Fibroblast of lung (primary cell): ENCODE results near the gene PDE6D. TPM values are rescaled to one million over a fixed set of nuclear protein-coding genes. Genes with fewer than 3 reads are reported as not detected.
"Not testable (repeated sequence)": the region's sequence is repeated elsewhere in the genome, so short reads cannot be mapped to it uniquely, and the experiment has no call there.

Source experiments
- DNase-seq, 2 donors: peaks; one replicate each; pipeline versions ENCODE4 v3.0.0 to v3.0.0-alpha.2; 2010; ENCODE audit warnings: low read depth in 2 of 2
- H2AFZ ChIP-seq: 2 replicates; pipeline ENCODE4 v1.5.1; 2012; ENCODE audit warnings: low read length, control low read depth, inconsistent platforms
- H3K27ac ChIP-seq: 2 replicates; pipeline ENCODE4 v1.5.1; 2011; ENCODE audit warnings: low read length, control low read depth; ENCODE audit not compliant: insufficient read depth
- H3K27me3 ChIP-seq: 2 replicates; pipeline ENCODE4 v1.5.1; 2011; ENCODE audit warnings: mild to moderate bottlenecking, low read length; ENCODE audit not compliant: control insufficient read depth, insufficient read depth
- H3K36me3 ChIP-seq: 2 replicates; pipeline ENCODE4 v1.5.1; 2011; ENCODE audit warnings: low read length; ENCODE audit not compliant: control insufficient read depth, insufficient read depth
- H3K4me1 ChIP-seq: 2 replicates; pipeline ENCODE4 v1.5.1; 2011; ENCODE audit warnings: low read length; ENCODE audit not compliant: control insufficient read depth, insufficient read depth; ENCODE audit errors: extremely low read depth
- H3K4me2 ChIP-seq: 2 replicates; pipeline ENCODE4 v1.5.1; 2011; ENCODE audit warnings: low read length, control low read depth; ENCODE audit not compliant: insufficient read depth; ENCODE audit errors: extremely low read depth
- H3K4me3 ChIP-seq, 4 experiments: fragments of 200-600 bp in 1 of 4; sonication (generic) in 1 of 4; replicated peaks in 1 of 4; 2 replicates each; pipeline ENCODE4 v1.5.1; 2011 to 2016; ENCODE audit warnings: low read length in 4 of 4, low read depth in 3 of 4, mild to moderate bottlenecking in 3 of 4, control low read depth in 2 of 4, inconsistent platforms in 1 of 4, mixed read lengths in 1 of 4; ENCODE audit not compliant: insufficient read depth in 1 of 4; ENCODE audit errors: control extremely low read depth in 1 of 4
- H3K79me2 ChIP-seq: 2 replicates; pipeline ENCODE4 v1.5.1; 2012; ENCODE audit warnings: mild to moderate bottlenecking, low read length, inconsistent platforms; ENCODE audit not compliant: control insufficient read depth, insufficient read depth
- H3K9ac ChIP-seq: 2 replicates; pipeline ENCODE4 v1.5.1; 2011; ENCODE audit warnings: mild to moderate bottlenecking, low read length, control low read depth; ENCODE audit not compliant: insufficient read depth
- H3K9me3 ChIP-seq: 2 replicates; pipeline ENCODE4 v1.5.1; 2012; ENCODE audit warnings: low read depth, low read length; ENCODE audit not compliant: control insufficient read depth, insufficient read depth
- H4K20me1 ChIP-seq: 2 replicates; pipeline ENCODE4 v1.5.1; 2011; ENCODE audit warnings: low read length; ENCODE audit not compliant: control insufficient read depth, insufficient read depth; ENCODE audit errors: extremely low read depth
- EZH2 ChIP-seq: IDR thresholded peaks from 2 replicates; pipeline ENCODE4 v1.5.1; 2012; ENCODE audit warnings: low read length, control low read depth, mild to moderate bottlenecking; ENCODE audit errors: missing control alignments
- polyA plus RNA-seq, 2 donors: library from polyadenylated mRNA; depleted of rRNA in 1 of 2; stranded (reverse) in 1 of 2; unstranded in 1 of 2; fragments of >200 nt; gene quantifications; 2 replicates each; pipeline ENCODE4 v1.2.1, GENCODE V29; 2011 to 2012; ENCODE audit warnings: missing spikeins in 1 of 2
- total RNA-seq: library from RNA; depleted of rRNA; stranded (reverse); fragments of >200 nt; gene quantifications from 2 replicates; pipeline ENCODE4 v1.2.1, GENCODE V29; 2014
- TF ChIP-seq, protein P1 (sequence below), 2 donors: IDR thresholded peaks in 1 of 2; conservative IDR thresholded peaks in 1 of 2; 1 replicate in 1 of 2; 2 replicates in 1 of 2; pipeline ENCODE4 v1.5.1; 2011 to 2012; ENCODE audit warnings: low read length in 2 of 2, control low read depth in 1 of 2, inconsistent platforms in 1 of 2, low read depth in 1 of 2, mild to moderate bottlenecking in 1 of 2

Gene PDE6D
- total and polyA plus RNA-seq, 2 donors (not counting 1 experiment from before 2014, with no cell fraction given), result 14.4 to 32.3 TPM

DNA sequence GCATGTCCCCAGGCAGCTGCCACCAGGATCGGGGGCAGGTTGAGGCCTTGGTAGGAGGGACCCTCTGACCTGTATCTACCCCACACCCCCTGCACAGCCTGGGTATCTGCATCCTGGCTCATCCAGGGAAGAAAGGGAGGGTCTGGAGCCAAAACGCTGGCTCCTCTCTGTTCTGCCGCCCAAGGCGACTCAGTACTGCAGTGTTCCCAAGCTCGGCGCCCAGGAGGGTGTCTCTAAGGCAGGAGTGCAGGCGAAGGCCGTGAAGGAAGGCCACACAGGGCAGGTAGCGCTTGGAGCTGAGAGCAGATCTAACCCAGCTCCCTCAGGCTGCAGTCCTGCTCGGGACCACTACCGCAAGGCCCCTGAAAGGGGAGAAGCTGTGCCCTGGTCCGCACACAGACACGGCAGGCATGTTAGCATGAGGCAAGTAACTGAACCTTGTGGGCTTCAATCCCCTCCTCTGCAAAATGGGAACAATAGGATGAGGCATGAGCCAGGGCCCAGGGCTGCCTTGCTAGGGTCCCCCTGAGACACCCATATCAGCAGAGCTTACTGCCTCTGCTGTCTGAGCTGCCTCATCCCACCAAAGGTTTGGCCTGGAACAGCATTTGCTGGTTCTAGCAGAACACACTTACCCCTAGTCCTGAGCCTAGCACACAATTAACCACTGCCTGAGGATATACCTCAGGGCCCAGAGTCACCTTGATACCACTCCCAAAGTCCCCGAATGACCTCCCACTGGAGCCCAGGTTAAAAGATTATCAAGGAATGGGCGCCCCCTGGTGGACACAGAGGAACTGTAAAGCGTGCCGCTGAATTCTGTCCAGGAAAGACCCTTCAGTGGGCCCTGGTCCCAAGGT is 66.2 kb downstream of the PDE6D start:
- Histone ChIP-seq H3K27me3 (no peaks in the 10 kb centered on the region), H2AFZ (no peak overlapping the region), H3K9me3 (no peaks in the 10 kb centered on the region), H4K20me1 (no peaks in the 10 kb centered on the region), H3K4me1 (peaks cover 31% of the 10 kb centered on the region), H3K9ac (no peak overlapping the region), H3K79me2 (peaks cover 28% of the 10 kb centered on the region), H3K4me2 (no peak overlapping the region), H3K36me3 (peaks cover 5% of the 10 kb centered on the region), H3K27ac (no peak overlapping the region), H3K4me3 (no peak overlapping the region)
- TF ChIP-seq, protein P1, sequence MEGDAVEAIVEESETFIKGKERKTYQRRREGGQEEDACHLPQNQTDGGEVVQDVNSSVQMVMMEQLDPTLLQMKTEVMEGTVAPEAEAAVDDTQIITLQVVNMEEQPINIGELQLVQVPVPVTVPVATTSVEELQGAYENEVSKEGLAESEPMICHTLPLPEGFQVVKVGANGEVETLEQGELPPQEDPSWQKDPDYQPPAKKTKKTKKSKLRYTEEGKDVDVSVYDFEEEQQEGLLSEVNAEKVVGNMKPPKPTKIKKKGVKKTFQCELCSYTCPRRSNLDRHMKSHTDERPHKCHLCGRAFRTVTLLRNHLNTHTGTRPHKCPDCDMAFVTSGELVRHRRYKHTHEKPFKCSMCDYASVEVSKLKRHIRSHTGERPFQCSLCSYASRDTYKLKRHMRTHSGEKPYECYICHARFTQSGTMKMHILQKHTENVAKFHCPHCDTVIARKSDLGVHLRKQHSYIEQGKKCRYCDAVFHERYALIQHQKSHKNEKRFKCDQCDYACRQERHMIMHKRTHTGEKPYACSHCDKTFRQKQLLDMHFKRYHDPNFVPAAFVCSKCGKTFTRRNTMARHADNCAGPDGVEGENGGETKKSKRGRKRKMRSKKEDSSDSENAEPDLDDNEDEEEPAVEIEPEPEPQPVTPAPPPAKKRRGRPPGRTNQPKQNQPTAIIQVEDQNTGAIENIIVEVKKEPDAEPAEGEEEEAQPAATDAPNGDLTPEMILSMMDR (conservative IDR thresholded peaks at IDR 0.05 in 1 of 2, IDR thresholded peaks at IDR 0.05 in 1 of 2; ENCODE audit: low read depth in 1 of 2, low read length in 2 of 2), result peak; percentile 71 to 73
- TF ChIP-seq EZH2, result no peak
- DNase-seq, result peak; percentile 23 to 47

DNA sequence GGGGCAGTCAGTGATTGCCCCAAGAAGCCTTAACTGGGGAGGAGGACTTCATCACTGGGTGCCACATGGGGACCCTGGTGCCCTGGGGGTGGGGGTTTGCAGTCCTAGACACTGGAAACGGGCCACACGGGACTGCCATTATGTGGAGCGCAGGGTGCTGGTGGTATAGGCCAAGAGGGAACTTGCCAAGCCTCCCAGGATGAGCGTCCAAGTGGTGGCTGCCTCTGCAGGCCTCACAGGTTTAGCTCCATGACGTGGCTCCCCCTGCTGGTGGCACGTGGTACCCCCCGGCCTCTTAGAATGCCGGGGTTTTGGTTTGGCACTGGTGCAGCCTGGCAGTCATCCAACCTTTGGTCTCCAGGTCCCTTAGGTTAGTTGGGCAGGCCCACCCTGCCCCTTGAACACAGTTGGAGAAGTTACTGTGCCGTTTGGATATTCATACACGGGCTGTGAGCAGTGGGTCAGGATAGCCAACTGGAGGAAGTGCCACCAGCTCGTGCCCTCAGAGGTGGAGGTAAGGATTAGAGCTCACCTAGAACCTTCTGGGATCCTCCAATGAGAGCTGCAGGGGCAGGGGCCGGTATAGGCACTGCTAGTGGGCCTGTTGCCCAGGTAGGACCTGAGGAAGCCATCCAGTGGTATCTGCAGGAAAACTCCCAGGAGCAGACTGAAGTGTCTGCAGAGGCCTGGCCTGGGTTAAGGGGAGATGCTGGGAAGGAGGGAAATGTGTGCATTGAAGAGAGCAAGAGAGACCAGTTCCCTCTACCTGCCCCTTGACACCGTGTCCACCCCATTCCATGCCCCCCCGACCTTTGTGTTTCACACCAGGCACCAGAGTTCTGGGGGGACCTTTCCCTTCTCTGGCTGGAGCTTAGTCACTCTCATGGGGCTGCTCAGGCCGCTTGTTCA is 67.1 kb downstream of the PDE6D start:
- no peak overlapping the region for H3K4me3 ChIP-seq
- no peaks in the 10 kb centered on the region for H3K9me3 ChIP-seq
- TF ChIP-seq EZH2, result no peak
- TF ChIP-seq, protein P1 (conservative IDR thresholded peaks at IDR 0.05 in 1 of 2, IDR thresholded peaks at IDR 0.05 in 1 of 2; ENCODE audit: low read depth in 1 of 2, low read length in 2 of 2), result peak; percentile 82 to 83
- H3K4me2 ChIP-seq, result no peak overlapping the region
- H3K9ac ChIP-seq, result no peak overlapping the region
- no peak overlapping the region for H2AFZ ChIP-seq
- peak; percentile 84 to 90 for DNase-seq
- no peaks in the 10 kb centered on the region for H3K27me3 ChIP-seq
- H3K4me1 ChIP-seq, result peaks cover 31% of the 10 kb centered on the region
- H3K36me3 ChIP-seq, result peaks cover 5% of the 10 kb centered on the region
- H3K79me2 ChIP-seq, result peaks cover 37% of the 10 kb centered on the region
- no peaks in the 10 kb centered on the region for H4K20me1 ChIP-seq
- H3K27ac ChIP-seq, result peak overlapping the region; percentile 62

DNA sequence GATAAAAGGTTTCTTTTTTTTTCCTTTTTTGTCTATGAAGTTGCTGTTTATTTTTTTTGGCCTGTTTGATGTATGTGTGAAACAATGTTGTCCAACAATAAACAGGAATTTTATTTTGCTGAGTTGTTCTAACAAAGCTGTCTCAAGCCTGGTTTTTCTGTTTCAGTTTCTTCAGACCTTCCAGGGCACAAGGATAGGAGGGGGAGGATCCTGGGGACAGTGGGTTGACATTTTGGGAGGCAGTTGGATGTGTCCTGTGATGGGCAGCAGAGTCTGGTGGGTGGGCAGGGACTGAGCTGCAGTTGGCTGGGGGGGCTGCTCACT is 67.7 kb downstream of the PDE6D start:
- H3K4me1 ChIP-seq, result peaks cover 31% of the 10 kb centered on the region
- H3K4me3 ChIP-seq, H3K36me3 ChIP-seq, H3K9ac ChIP-seq, H3K27me3 ChIP-seq, DNase-seq, H2AFZ ChIP-seq, H4K20me1 ChIP-seq, H3K9me3 ChIP-seq, H3K4me2 ChIP-seq: not testable (repeated sequence)
- H3K79me2 ChIP-seq, result peaks cover 42% of the 10 kb centered on the region
- H3K27ac ChIP-seq, result peak overlapping the region; percentile 62

DNA sequence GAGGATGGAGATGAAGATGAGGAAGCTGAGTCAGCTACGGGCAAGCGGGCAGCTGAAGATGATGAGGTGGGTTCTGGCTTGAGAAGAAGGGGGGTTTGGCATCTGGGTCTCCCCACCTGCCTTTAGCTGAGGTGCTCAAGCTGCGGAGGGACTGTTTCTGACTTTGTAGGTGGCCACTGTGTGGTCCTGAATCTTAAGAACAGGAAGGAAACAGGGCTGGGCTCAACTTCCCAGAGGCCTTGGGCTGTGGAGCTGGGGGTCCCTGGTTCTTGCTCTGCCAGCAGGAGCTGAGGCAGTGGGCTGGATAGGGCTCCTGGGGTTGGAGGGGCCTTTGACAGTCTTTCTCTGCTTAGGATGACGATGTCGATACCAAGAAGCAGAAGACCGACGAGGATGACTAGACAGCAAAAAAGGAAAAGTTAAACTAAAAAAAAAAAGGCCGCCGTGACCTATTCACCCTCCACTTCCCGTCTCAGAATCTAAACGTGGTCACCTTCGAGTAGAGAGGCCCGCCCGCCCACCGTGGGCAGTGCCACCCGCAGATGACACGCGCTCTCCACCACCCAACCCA is 68.5 kb downstream of the PDE6D start:
- H4K20me1 ChIP-seq, H3K9me3 ChIP-seq, H3K36me3 ChIP-seq, H3K27me3 ChIP-seq, DNase-seq, H3K9ac ChIP-seq, H2AFZ ChIP-seq: not testable (repeated sequence)
- Histone ChIP-seq H3K4me1 (peaks cover 28% of the 10 kb centered on the region), H3K79me2 (peaks cover 42% of the 10 kb centered on the region), H3K4me3 (peak overlapping the region in 2 of 4 experiments; percentile 56 to 88), H3K27ac (peak overlapping the region; percentile 50), H3K4me2 (peak overlapping the region; percentile 91)
